ENCODE data around the gene ERG.

- TF ChIP-seq CTCF (IDR thresholded peaks at IDR 0.05) (no peak), EZH2phosphoT487 (IDR thresholded peaks at IDR 0.05) (no peak)
Observed at GRCh38 chr21:38409907-38410306, 88.4 kb downstream of the ERG start.

Measured in neural progenitor cell (in vitro differentiated cells).